ENCODE results near the gene TRMT61B.

TRMT61B gene

DNA sequence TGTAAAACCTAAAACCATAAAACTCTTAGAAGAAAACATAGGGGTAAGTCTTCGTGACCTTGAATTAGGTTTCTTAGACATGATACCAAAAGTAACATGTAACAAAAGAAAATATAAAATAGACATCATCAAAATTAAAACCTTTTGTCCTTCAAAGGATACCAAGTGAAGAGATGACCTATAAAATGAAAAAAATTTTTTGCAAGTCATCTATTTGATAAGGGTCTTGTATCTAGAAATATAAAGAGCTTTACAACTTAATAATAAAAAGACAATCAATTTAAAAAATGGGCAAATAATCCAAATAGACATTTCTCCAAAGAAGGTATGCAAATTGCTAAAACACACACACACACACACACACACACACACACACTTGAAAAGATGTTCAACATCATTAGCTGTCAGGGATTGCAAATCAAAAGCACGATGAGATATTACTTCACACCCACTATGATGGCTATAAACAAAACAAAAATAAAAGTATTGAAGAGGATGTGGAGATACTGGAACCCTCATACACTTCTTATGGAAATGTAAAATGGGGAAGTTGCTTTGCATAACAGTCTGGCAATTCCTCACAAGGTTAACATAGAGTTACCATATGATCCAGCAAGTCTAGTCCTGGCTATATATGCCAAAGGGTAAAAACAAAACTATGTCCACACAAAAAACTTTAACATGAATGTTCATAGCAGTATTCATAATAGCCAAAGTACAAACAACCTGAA lies 36.2 kb downstream of the TRMT61B start:
- no peak for DNase-seq (ENCODE audit: low read depth in 1 of 2, low spot score in 1 of 2)
- TF ChIP-seq JUND (IDR thresholded peaks at IDR 0.05; ENCODE audit: low read depth) = no peak
- in situ Hi-C loops (cut with HindIII; ENCODE audit: low pct_unique_long_range_greater_than_20kb, low sequenced_read_pairs) = no loop called here

DNA sequence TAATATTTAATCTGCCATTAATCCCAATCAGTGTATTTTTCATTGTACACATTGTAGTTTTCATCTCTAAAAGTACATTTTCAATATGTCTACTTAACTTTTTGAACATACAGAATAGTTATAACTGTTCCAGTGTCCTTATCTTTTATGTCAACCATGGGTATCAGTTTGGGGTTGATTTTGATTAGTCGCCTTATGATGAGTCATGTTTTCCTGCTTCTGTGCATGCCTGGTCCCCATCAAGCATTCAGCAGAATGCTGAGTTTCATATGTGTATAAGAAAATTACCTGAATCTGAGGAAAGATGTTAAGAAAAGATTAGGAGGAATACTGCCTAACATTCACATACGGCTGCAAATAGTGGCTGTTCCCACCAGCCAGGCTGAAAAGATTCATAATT lies 41.7 kb downstream of the TRMT61B start:
- TF ChIP-seq JUND (IDR thresholded peaks at IDR 0.05; ENCODE audit: low read depth) = no peak
- in situ Hi-C loops (cut with HindIII; ENCODE audit: low pct_unique_long_range_greater_than_20kb, low sequenced_read_pairs) = no loop called here
- DNase-seq (ENCODE audit: low read depth in 1 of 2, low spot score in 1 of 2) = no peak

GRCh38 chr2:28824870-28825269 lies 45.2 kb downstream of the TRMT61B start:
- DNase-seq (ENCODE audit: low read depth in 1 of 2, low spot score in 1 of 2) = no peak
- in situ Hi-C loops (cut with HindIII; ENCODE audit: low pct_unique_long_range_greater_than_20kb, low sequenced_read_pairs) = no loop called here
- no peak for TF ChIP-seq JUND (IDR thresholded peaks at IDR 0.05; ENCODE audit: low read depth)

DNA sequence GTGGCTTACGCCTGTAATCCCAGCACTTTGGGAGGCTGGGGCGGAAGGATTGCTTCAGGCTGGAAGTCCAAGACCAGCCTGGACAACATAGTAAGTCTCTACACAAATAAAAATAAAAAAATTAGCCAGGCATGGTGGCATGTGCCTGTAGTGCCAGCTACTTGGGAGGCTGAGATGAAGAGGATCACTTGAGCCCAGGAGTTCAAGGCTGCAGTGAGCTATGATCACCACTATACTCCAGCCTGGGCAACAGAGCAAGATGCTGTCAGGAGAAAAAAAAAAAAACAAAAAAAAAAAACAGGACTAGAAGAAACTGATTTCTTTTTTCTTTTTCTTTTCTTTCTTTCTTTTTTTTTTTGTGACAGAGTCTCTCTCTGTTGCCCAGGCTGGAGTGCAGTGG lies 45.9 kb downstream of the TRMT61B start:
- no peak for DNase-seq (ENCODE audit: low read depth in 1 of 2, low spot score in 1 of 2)
- no peak for TF ChIP-seq JUND (IDR thresholded peaks at IDR 0.05; ENCODE audit: low read depth)
- in situ Hi-C loops (cut with HindIII; ENCODE audit: low pct_unique_long_range_greater_than_20kb, low sequenced_read_pairs) = no loop called here

- in situ Hi-C loops (cut with HindIII; ENCODE audit: low pct_unique_long_range_greater_than_20kb, low sequenced_read_pairs) = no loop called here
- no peak for DNase-seq (ENCODE audit: low read depth in 1 of 2, low spot score in 1 of 2)
- no peak for TF ChIP-seq JUND (IDR thresholded peaks at IDR 0.05; ENCODE audit: low read depth)
These were observed 48.1 kb downstream of the TRMT61B start for GRCh38 chr2:28822036-28822435.

- in situ Hi-C loops (cut with HindIII; ENCODE audit: low pct_unique_long_range_greater_than_20kb, low sequenced_read_pairs) = no loop called here
- no peak for TF ChIP-seq JUND (IDR thresholded peaks at IDR 0.05; ENCODE audit: low read depth)
- DNase-seq (ENCODE audit: low read depth in 1 of 2, low spot score in 1 of 2) = peak in 1 of 2 experiments; percentile 80
These were observed 48.7 kb downstream of the TRMT61B start for GRCh38 chr2:28821295-28821958.

DNA sequence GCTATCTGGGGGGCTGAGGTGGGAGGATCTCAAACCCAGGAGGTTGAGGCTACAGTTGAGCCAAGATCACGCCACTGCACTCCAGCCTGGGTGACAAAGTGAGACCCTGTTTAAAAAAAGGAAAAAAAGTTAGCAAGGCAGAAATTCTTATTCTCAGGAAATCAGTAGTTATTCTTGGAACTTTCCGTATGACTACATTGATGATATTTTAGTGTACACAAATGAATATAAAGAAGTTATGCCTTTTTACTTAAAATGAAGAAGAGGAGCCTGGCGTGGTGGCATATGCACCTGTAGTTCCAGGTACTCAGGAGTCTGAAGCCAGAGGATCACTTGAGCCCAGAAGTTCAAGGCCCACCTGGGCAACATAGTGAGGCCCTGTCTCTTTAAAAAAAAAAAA lies 52.1 kb downstream of the TRMT61B start:
- in situ Hi-C loops (cut with HindIII; ENCODE audit: low pct_unique_long_range_greater_than_20kb, low sequenced_read_pairs) = no loop called here
- TF ChIP-seq JUND (IDR thresholded peaks at IDR 0.05; ENCODE audit: low read depth) = no peak
- no peak for DNase-seq (ENCODE audit: low read depth in 1 of 2, low spot score in 1 of 2)

DNA sequence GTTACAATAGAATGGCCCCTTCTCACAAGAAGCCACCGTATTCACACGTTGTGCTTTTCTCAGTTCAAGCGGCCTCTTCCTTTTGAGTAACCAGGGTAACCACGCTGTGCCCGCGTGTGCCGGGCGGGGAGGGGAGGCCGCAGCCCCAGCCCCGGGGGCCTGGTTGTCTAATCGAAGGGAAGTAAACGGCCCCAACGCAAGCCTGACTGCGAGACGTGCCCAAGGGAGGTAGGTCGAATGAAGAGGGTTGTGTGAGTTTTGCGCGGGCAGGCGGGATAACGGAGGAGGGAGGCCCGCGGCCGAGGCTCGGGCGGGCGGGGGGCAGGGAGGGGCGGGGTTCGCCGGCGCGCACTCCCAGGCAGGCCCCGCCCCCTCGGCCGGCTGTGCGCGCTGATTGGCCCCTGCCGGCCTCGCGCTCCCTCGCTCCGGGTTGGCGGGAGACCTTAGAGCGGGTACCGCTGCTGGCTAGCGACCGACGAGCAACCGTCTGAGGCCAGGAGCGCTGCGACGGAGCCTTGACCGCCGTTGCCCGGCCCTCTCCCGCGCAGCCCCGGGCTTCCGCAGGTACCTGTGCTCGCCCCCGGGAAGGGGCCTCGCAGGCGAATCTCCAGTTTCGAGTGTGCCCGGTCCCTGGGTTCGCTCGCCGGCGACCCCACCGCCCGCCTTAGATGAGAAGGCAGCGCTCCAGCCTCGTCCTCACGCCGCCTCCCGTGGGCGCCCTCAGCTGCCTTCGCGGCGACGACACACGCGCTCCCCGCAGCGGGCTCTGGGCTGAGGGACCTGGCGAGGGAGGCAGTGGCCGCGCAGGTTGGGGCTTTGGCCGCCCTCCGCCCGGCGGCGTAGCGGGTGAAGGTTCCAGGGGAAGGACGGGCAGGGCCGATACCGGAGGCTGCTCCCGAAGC lies 59.5 kb downstream of the TRMT61B start, which contains the start of gene SPDYA:
Gene SPDYA (plus strand): TSS at position 451 of the 902 bp plus-strand sequence. CDS start 5,181 bp downstream, outside the sequence.
- in situ Hi-C loops (cut with HindIII; ENCODE audit: low pct_unique_long_range_greater_than_20kb, low sequenced_read_pairs) = no loop called here
- no peak for TF ChIP-seq JUND (IDR thresholded peaks at IDR 0.05; ENCODE audit: low read depth)
- DNase-seq (ENCODE audit: low read depth in 1 of 2, low spot score in 1 of 2) = peak; percentile 11 to 48

DNA sequence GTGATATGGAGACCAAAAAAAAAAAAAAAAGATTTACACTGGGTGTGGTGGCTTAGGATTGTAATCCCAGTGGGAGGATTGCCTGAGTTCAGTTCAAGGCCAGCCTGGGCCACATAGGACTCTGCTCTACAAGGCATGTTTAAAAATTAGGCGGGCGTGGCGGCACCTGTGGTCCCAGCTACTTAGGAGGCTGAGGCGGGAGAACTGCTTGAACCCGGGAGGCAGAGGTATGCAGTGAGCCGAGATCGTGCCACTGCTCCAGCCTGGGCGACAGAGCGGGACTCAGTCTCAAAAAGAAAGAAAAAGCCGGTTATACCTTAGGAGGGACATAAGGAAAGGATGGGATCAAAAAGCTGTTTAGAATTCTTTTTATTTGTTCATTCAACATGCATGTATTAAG lies 60.2 kb downstream of the TRMT61B start:
- in situ Hi-C loops (cut with HindIII; ENCODE audit: low pct_unique_long_range_greater_than_20kb, low sequenced_read_pairs) = no loop called here
- no peak for TF ChIP-seq JUND (IDR thresholded peaks at IDR 0.05; ENCODE audit: low read depth)
- no peak for DNase-seq (ENCODE audit: low read depth in 1 of 2, low spot score in 1 of 2)

GRCh38 chr2:28802975-28803429 lies 67.1 kb downstream of the TRMT61B start:
- in situ Hi-C loops (cut with HindIII; ENCODE audit: low pct_unique_long_range_greater_than_20kb, low sequenced_read_pairs) = no loop called here
- DNase-seq (ENCODE audit: low read depth in 1 of 2, low spot score in 1 of 2) = no peak

DNA sequence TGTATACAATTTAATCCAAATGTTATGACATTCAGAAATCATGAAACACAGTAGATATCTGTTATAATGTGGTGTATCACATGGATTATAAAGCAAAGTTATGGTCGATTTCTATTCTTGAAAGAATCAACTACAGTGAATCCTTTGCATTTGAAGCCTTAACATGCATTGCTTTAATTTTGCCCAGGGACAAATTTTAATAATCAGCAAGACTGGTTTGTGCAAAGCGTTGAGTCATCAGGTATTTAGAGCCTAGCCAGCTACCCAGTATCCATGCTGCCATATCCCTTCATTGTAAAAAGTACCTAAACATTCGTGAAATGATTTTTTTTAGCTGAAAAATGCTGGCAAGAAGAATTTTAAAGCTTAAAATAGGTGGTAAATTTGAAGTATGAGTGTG lies 68.4 kb downstream of the TRMT61B start:
- no peak for TF ChIP-seq JUND (IDR thresholded peaks at IDR 0.05; ENCODE audit: low read depth)
- in situ Hi-C loops (cut with HindIII; ENCODE audit: low pct_unique_long_range_greater_than_20kb, low sequenced_read_pairs) = no loop called here
- no peak for DNase-seq (ENCODE audit: low read depth in 1 of 2, low spot score in 1 of 2)

More at GRCh38 chr2:28802975-28803429, 67.1 kb downstream of the TRMT61B start:
- no peak for TF ChIP-seq JUND (IDR thresholded peaks at IDR 0.05; ENCODE audit: low read depth)
